ENCODE results near the gene MROH2A.

MROH2A gene

DNA sequence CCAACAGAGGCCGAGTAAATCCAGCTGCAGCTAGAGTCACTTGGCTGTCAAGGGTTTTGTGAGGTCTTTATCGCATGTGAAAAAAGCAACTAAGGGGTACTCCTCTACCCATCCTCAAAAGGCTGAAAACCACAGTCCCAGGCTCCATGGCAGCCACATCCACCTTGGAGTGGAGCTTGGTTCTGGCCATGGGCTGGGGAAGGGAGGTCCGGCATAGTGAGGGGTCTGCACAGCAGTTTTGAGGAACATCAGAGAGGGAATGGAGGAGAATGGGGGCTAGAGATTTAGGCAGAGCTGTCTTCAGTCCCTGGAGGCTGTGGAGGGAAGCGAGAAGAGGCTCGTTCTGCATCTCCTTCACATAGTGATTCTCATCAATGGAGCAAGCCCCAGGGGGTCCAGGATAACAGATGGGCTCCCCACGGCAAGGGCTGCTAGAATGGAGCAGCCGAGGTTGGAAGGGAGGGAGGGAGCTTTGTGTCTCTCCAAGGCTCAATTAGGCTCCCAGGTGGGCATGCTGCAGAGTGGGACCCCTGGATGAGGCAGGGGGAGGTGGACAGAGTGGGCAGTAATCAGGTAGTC, 21.0 kb downstream of the MROH2A start:
- Histone ChIP-seq H3K27ac (no peak overlapping the region), H3K4me3 (no peak overlapping the region)

DNA sequence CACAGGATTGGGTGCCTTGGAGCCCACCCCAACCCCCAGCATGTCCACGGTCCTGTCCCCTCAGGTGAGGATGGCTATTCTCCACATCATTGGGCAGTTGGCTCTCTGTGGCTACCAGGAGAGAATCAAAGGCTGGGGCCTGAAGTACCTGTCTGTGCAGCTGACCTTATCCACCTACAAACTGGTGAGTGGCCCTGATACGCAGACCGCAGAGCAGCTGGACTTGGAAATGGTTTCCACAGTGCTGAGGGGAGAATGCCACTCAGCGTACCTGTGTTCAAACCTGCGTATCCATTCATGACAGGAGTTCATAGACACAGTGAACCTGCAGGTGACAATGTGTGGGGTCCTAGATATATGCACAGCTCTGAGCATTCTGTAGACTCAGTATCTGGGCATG, 21.6 kb downstream of the MROH2A start:
- Histone ChIP-seq H3K4me3 (no peak overlapping the region), H3K27ac (no peak overlapping the region)

DNA sequence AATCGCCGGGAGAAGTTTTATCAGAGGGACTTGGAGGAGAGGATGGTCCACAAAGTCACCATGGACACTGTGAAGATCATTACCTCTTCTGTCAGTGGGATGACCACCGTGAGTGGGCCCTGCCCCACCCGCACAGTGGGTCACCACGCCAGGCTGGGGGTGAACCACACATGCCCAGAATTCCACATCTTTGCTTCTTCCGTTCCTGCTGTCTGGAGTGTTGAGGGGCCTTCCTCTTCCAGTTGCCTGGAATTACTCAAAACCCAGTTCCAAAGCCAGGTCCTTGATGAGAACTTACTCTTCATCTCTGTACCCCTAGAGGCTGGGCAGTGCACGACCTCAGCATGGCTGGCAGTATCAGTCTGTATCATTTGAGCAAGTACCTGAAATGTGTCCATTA, 22.1 kb downstream of the MROH2A start:
- Histone ChIP-seq H3K4me3 (no peak overlapping the region), H3K27ac (no peak overlapping the region)

DNA sequence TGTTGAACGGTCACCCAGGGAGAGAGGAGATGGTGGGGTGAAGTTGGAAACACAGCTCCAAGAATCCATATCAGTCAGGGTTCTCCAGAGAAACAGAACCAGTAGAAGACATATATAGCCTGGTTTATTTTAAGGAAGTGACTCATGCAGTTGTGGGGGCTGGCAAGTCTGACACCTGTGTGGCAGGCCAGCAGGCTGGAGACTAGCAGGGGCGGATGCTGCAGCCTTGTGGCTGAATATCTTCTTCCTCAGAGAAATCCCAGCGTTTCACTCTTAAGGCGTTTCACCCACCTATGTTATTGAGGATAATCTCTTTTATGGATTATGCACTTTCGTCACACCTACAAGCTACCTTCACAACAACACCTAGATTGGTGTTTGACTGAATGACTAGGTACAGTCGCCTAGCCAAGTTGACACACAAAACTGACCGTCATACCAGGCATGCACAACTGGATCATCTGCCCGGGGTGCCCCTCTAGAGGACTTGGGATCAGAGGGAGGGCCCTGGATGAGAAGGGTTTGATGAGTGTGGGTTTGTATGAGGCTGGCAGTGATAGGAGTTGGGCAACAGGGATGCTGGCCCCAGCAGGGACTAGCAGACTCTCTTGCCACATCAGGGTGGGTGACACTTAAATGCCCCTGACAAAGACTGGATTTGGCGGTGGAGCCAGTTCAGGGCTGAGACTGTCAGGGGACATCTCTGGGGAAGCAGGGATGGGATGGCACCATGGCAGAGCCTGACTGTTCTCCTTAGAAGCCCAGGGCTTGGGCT, 23.4 kb downstream of the MROH2A start:
- H3K4me3 ChIP-seq, result no peak overlapping the region
- no peak overlapping the region for H3K27ac ChIP-seq

DNA sequence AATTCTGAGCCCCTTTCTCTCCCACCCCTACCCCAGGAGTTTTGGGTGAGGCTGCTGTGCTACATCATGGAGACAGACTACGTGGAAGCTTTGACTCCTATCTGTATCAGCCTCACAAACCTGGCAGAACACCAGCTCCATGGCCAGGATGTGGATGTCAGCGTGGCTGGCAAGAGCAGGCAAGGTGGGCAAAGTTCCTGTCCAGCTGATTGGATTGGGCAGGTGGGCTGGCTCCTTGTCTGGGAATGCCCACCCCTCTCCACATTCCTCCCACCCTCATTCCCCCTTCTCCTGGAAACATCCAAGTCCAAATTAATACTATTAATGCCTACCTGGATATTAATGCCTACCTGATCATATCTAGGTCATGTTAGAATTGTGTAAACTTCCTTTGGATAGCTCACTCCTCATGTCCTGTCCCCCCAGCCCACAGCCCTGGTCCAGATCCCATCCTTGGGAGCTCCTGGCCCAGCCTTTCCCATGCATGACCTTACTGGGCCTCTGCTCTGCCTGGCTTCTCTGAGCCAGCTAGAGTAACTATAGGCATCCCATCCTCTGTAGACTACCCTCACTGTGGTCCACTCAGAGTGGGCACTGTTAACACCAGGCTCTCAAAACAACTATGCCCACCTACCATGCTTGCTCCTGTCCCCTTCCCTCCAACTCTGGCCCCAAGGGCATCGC, 24.1 kb downstream of the MROH2A start:
- no peak overlapping the region for H3K4me3 ChIP-seq
- H3K27ac ChIP-seq, result no peak overlapping the region

DNA sequence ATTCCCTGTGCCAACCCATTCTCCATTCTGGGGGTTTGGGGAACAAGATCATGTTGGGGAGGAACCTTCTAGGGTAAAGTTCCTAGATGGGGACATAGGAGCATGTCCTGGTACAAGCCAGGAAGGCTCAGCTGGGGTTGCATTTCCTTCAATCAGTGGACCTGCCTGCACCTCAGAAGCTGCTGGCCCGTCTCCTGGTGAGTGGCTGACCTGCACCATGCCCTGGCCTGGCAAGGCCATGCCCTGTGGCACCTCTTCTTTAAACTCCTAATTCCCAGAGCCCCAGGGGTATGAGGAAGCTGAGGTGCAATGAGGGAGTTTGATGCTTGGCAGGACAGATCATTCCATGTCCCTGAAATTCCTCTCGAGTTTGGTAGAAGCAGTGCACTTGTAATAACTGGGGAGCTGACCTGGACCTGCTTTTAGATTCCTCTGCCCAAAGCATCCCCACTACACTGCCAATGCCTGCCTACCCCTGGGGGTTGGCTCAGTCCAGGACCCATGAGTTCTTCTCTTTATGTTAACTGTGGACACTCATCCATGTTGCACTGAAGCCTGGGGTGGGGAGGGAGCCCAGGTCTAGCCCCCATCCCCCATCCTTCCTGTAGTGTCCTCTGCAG, 25.3 kb downstream of the MROH2A start:
- Histone ChIP-seq H3K4me3 (no peak overlapping the region), H3K27ac (no peak overlapping the region)

DNA sequence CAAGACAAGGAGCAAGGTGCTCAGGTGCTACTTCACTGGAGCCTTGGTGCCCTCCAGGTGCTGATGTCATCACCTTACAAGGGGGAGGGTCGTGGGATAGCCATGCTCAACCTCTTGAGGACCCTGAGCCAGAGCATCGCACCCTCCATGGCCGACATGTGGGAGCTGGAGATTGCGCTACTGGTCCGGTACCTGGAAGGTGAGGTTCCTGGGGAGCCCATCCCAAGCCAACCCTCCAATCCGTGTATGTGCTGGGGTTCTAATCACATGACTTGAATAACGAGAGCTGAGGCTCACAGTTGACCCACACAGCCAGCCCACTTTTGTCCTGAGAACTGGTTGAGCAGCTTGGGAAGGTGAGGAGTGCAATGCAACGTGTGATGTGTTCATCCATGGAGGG, 25.9 kb downstream of the MROH2A start:
- Histone ChIP-seq H3K27ac (no peak overlapping the region), H3K4me3 (no peak overlapping the region)

DNA sequence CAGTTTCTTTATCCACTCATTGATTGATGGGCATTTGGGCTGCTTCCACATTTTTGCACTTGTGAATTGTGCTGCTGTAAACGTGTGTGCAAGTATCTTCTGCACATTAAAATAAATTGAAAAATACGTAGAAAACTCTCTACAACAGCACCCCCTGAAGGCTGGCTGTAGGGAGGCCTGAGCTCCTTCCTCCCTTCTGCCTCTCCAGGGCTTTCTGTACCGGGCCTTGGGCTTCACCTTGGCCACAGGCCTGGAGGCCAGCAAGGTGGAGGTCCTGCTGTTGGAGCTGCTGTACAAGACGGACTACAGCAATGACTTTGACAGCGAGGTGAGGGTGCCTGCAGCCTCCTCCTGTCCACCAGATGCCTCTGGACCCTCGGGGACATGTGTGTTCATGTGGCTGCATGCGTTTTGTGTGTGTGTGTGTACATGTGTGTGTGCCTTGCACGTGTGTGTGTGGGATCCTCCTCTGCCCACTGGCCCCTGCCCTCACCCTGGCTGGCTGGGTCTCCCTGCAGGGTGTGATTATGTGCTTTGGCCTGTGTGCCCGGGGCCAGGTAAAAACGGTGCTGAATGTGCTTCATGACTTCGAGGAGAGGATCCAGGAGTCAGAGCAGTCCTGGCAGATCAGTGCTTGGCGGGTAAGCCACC, 29.2 kb downstream of the MROH2A start:
- no peak overlapping the region for H3K4me3 ChIP-seq
- no peak overlapping the region for H3K27ac ChIP-seq

DNA sequence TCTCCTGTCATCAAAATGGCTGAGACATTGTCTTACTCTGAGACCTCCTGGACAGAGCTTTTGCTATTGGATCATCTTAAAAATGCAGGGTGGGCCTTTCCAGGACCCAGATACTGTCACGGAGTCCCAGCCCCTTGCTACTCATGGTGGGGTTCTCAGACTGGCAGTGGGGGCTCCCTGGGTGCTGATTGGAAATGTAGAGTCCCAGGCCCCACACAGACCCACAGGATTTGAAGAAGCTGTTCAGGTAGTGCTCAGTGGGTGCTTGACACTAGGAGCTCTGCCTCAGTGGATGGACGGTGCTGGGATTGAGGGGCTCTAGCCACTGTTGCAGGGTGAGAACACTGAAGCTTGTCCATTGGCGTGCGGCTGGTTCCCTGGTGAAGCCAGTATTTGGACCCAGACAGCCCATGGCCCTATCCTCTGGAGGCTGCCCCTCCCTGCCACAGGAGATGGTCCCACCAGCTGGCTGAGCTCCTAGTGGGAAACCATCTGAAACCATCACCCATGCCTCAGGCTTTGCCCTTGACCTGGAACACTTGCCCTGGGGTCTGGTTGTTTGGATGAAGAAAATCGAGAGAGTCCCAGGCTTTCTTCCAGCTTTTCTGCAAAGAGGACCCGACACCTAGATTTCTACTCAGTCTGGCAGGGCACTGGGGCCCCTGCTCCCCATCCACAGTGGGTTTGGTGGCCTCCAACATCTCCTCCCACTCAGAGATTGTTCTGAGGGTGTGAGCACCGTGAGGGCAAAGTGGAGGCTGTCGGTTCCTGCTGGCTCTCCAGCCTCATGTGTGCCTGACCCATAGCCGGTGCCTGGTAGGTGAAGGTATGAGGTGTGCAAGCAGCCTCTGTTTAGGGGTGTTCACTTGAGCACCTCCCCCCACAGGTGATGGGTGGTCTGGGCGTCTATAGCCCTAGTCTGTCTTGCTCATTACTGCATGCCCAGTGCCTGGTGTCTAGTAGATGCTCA, 30.1 kb downstream of the MROH2A start:
- Histone ChIP-seq H3K27ac (no peak overlapping the region), H3K4me3 (no peak overlapping the region)

DNA sequence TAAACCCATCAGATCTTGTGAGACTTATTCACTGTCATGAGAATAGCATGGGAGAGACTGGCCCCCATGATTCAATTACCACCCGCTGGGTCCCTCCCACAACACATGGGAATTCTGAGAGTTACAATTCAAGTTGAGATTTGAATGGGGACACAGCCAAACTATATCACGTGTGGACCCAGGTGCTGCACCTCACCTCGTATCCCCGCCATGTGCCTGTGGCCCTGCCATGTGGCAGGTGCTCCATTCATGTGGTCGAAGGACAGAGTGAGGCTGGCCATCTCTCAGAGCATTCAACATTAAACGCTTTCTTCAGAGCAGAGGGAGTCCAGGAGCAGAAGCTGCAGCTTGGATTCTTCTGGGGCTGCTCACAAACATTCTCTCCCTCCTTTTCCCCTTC, 32.3 kb downstream of the MROH2A start:
- no peak overlapping the region for H3K4me3 ChIP-seq
- H3K27ac ChIP-seq, result no peak overlapping the region

DNA sequence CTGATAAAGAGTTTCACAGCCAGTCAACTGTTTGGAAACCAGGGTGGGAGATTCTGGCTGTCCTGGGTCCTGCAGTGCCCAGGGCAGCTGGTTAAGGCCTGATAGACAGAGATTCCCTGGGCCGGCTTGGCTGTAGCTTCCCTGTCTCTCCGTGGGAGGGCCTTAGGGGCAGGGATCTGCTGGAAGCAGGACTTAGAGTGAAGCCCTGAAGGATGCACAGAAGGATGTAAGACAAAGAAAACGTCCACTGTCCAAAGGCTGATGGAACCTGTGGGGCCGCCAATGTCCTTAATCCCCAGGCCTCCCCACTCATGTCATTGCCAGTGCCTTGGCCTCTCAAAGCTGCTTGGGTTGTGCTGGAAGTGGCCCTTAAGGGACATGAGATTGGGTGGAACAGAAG, 33.0 kb downstream of the MROH2A start:
- no peak overlapping the region for H3K27ac ChIP-seq
- H3K4me3 ChIP-seq, result no peak overlapping the region

DNA sequence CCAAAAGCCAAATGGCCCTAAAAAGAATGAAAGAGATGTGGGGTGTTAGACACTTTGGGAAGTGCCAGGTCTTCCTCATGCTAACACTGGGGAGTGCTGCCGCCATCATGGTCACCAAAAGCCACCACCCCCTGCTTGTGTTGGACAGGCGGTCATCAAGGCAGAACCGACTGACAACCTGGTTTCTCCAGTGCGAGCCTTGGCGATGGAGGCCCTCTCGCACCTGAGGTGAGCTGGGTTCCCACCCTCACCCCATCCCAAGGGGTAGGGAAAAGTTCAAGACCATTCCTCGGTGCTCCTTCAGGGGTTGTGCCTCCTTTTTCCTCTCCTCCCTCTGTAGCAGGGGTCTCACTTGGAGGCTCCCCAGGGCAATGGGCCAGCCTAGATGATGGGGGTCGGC, 33.6 kb downstream of the MROH2A start:
- no peak overlapping the region for H3K27ac ChIP-seq

DNA sequence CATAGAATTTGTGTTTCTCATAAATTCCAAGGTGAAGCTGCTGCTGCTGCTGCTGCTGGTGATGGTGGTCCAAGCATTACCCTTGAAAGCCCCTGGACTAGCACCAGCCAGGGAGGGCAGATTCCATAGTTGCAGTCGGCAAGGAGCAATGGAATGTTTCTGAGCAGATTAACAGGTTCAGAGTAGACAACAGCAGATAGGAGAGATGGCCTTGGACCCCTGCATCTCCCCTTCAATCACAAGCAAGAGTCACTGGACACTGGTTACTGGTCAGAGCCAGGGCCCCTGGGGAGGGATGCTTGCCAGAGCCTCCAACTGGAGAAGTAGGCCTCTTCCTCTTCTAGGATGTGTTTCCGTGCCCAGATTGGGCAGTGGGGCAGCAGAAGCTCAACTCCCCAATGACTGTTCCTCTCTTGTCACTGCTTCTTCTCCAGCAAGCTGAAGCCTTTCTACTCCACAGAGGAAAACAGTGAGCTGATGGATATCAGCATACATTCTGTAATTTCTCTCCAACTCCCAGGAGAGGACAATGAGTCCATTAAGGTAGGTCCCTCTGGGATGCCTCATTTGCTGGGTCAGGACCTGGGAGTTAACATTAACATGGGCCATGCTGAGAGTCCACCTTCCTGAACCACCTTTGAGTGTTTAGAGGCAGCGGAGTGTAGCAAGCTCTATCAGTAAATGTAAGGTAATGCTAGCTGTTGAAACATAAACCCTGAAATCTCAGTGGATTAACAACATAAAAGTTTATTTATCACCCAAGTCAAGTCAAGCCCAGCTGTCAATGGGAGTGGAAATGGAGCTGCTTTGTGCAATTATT, 35.3 kb downstream of the MROH2A start:
- H3K4me3 ChIP-seq, result no peak overlapping the region
- no peak overlapping the region for H3K27ac ChIP-seq

More for the DNA sequence above, 33.6 kb downstream of the MROH2A start:
- H3K4me3 ChIP-seq, result no peak overlapping the region

DNA sequence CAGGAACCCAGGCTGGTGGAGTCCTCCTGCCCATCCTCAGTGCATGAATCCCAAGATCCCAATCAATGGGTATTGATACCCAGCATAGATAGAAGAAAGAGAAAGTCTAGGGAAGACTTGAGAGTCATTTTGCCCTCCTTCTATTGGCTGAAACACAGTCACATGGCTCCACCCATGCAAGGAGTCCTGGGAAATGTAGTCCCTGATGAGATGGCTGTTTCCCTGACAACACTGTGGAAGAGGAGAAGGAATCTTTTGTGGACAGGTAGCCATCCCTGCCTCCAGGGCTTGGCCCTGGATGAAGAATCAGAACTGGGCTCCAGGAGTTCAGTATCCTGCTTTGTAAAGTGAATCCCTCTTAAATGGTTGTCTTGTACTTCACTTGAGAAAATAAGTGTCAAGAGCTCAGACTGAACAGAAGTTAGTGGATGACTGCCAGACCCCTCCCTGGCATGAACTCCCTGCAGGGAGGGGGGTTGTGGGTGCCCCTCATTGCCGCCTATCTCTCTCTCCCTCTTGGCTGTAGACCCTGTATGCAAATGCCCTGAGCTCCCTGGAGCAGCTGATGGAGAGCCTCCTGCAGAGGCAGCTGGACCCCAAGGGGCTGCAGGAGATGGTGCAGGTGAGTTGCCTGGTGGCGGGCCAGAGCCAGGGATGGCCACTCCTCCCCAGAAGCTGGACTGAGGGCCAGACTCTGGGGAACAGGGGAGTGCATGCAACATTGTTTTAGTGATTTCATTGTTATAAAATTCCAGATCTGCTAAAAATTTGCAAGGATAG, 36.1 kb downstream of the MROH2A start:
- Histone ChIP-seq H3K27ac (no peak overlapping the region), H3K4me3 (no peak overlapping the region)

DNA sequence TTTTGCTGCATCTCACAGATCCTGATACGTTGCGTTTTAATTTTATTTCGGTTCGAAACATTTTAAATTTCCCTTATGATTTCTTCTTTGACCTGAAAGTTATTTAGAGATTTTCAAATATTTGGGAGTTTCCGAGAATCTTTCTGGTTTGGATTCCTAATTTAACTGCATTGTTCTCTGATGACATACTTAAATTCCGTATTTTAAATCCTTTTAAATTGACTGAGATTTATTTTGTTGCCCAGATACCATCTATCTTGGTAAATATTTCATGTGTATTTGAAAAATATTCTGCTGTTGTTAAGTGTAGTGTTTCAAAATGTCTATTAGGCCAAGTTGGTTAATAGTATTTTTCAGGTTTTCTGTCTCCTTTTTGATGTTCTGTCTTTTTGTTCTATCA, 37.7 kb downstream of the MROH2A start:
- Histone ChIP-seq H3K4me3 (no peak overlapping the region), H3K27ac (no peak overlapping the region)

DNA sequence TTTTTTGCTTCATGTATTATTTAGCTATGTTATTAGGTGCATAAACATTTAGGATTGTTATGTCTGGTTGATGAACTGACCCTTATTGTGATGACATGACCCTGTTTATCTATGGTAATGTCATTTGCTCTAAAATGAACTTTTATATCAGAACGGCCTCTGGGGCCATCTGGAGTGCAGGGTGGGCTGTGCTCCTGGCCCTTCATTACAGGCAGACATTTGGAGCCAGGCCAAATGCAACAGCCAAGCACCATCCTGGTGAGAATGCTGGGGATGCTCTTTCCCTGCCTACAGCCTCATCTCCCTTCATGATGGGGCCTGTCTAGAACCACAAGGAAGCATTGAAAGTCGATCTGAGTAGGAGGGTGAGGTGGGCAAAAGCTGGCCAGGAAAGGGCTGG, 38.2 kb downstream of the MROH2A start:
- Histone ChIP-seq H3K27ac (no peak overlapping the region), H3K4me3 (no peak overlapping the region)

DNA sequence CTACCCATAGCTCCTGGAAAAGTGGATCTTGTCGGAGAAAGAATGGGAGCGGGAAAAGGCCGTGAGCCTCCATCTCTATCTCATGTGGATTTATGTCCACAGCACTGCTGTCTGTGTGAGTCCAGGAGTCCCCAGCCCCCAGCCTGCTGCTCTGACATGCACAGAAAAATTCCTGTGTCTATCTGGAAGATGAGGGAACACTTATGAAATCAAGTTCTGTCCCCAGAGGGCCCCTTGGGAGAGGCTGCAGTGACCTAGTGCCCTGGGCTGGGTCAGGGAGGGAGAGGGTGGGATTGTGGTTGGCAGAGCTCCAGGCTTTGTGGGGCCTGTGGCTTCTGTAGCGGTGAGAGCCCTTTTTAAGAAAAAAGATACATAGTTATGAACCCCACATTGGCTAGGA, 38.6 kb downstream of the MROH2A start:
- no peak overlapping the region for H3K4me3 ChIP-seq

More for the DNA sequence above, 38.6 kb downstream of the MROH2A start:
- no peak overlapping the region for H3K27ac ChIP-seq

Data from skin epidermis (tissue), 12 donors.